PFSK-1 (cell line): ENCODE measurements around the gene KIFAP3.

ENCODE experiments used
- POLR2AphosphoS5 ChIP-seq: IDR thresholded peaks from 2 replicates; pipeline ENCODE4 v1.6.1; 2012; ENCODE audit warnings: low read depth, mild to moderate bottlenecking, control low read depth, low read length, moderate library complexity
- SIN3A ChIP-seq: IDR thresholded peaks from 2 replicates; pipeline ENCODE4 v1.6.1; 2012; ENCODE audit warnings: mild to moderate bottlenecking, low read length, moderate library complexity, borderline replicate concordance; ENCODE audit not compliant: insufficient read depth
- TF ChIP-seq, protein P1 (sequence below), 2 experiments: IDR thresholded peaks; 2 replicates each; pipeline versions ENCODE4 v1.6.1 to v1.8.0; 2011 to 2012; ENCODE audit warnings: low read depth in 2 of 2, low read length in 2 of 2, control low read depth in 1 of 2, inconsistent platforms in 1 of 2, mild to moderate bottlenecking in 1 of 2, moderate library complexity in 1 of 2; ENCODE audit not compliant: insufficient read depth in 1 of 2

DNA sequence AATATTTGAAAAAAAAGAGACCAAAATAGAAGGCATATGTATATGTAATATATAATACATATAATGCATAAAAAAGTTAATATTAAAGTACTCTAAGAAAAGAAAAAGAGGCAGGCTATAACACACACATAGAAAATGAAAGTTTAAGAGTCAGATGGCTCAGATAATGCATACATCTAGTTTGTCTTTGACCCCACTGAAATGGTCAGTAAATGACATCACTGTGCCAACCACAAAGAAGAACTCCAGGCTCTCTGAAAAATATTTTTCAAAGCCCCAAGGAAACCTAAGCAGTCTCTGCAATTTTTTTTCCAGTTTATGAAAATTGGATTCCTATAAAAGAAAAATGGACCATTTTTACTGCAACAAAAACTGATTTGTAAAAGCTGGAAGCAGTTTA lies 125.4 kb downstream of the KIFAP3 start:
- no peak for TF ChIP-seq POLR2AphosphoS5
- no peak for TF ChIP-seq SIN3A
- TF ChIP-seq, protein P1, sequence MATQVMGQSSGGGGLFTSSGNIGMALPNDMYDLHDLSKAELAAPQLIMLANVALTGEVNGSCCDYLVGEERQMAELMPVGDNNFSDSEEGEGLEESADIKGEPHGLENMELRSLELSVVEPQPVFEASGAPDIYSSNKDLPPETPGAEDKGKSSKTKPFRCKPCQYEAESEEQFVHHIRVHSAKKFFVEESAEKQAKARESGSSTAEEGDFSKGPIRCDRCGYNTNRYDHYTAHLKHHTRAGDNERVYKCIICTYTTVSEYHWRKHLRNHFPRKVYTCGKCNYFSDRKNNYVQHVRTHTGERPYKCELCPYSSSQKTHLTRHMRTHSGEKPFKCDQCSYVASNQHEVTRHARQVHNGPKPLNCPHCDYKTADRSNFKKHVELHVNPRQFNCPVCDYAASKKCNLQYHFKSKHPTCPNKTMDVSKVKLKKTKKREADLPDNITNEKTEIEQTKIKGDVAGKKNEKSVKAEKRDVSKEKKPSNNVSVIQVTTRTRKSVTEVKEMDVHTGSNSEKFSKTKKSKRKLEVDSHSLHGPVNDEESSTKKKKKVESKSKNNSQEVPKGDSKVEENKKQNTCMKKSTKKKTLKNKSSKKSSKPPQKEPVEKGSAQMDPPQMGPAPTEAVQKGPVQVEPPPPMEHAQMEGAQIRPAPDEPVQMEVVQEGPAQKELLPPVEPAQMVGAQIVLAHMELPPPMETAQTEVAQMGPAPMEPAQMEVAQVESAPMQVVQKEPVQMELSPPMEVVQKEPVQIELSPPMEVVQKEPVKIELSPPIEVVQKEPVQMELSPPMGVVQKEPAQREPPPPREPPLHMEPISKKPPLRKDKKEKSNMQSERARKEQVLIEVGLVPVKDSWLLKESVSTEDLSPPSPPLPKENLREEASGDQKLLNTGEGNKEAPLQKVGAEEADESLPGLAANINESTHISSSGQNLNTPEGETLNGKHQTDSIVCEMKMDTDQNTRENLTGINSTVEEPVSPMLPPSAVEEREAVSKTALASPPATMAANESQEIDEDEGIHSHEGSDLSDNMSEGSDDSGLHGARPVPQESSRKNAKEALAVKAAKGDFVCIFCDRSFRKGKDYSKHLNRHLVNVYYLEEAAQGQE (IDR thresholded peaks at IDR 0.05; ENCODE audit: insufficient read depth in 1 of 2, low read depth in 2 of 2, low read length in 2 of 2), result no peak
